Measurements from ENCODE around the gene PDZD7. TPM values are rescaled to one million over a fixed set of nuclear protein-coding genes. Genes with fewer than 3 reads are reported as not detected.

The PDZD7 gene
- total RNA-seq, 1 experiment from 2014 or later = 6.1 TPM

DNA sequence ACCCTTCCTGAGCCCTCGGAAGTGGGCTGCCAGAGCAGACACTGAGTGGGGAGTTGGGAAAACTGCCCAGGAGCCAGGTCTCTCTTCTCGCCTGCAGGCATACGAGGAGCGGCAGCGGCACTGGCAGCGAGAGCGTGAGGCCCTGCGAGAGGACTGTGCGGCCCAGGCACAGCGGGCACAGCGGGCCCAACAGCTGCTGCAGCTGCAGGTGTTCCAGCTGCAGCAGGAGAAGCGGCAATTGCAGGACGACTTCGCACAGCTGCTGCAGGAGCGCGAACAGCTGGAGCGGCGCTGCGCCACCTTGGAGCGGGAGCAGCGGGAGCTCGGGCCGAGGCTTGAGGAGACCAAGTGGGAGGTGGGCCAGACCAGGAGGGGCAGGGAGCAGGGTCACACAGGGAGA lies 25.6 kb downstream of the PDZD7 start:
- no peak overlapping the region for H3K9ac ChIP-seq (ENCODE audit: low read length)
- DNase-seq (ENCODE audit: low read depth, low spot score) = no peak
- POLR2A ChIA-PET = interaction anchor here (1.1 kb wide), 1 partner anchor 9 kb away, joined by 3 read pairs; no protein-coding TSS in a partner anchor
- BruUV-seq (replicated peaks) = no TSS peak
- no peak overlapping the region for H3K27ac ChIP-seq (ENCODE audit: low read depth, low read length)
- no peak for TF ChIP-seq EZH2phosphoT487 (IDR thresholded peaks at IDR 0.05; ENCODE audit: borderline replicate concordance)
- no peak for TF ChIP-seq FOSL1 (IDR thresholded peaks at IDR 0.05; ENCODE audit: low read depth)
- no peak for TF ChIP-seq RAD21 (IDR thresholded peaks at IDR 0.05; ENCODE audit: low read depth)
- ATAC-seq = no peak
- H3K9me2 ChIP-seq (ENCODE audit: insufficient read depth) = no peaks in the 10 kb centered on the region
- RAD21 ChIA-PET (ENCODE audit: low non-redundant PET in 1 of 2, low total read pairs in 2 of 2, uncharacterized antibody in 2 of 2, unreplicated experiment in 2 of 2) = no interaction called here
- H4K20me1 ChIP-seq (ENCODE audit: insufficient read depth) = no peaks in the 10 kb centered on the region
- H2AFZ ChIP-seq (ENCODE audit: low read depth, low read length, poor library complexity, severe bottlenecking) = no peak overlapping the region
- H3K4me1 ChIP-seq (ENCODE audit: control insufficient read depth in 1 of 2, insufficient read depth in 2 of 2, low read length in 2 of 2) = peaks cover 16 to 38% of the 10 kb centered on the region in 2 experiments
- no peaks in the 10 kb centered on the region for H3K9me3 ChIP-seq (ENCODE audit: control insufficient read depth in 1 of 2, insufficient read depth in 1 of 2, low read depth in 1 of 2, low read length in 2 of 2)
- H3K4me2 ChIP-seq (ENCODE audit: low read length) = no peak overlapping the region
- CTCF ChIA-PET = interaction anchor here (1.4 kb wide), 1 partner anchor 11 kb away, joined by 3 read pairs; no protein-coding TSS in a partner anchor
- peaks cover 31% of the 10 kb centered on the region for H3K79me2 ChIP-seq (ENCODE audit: insufficient read depth, low read length)
- intact Hi-C loops (cut with micrococcal nuclease) = no loop called here
- peaks cover 12 to 15% of the 10 kb centered on the region in 2 experiments; a peak in 3 of 4 replicates for H3K36me3 ChIP-seq (ENCODE audit: control insufficient read depth in 1 of 2, insufficient read depth in 2 of 2, low read length in 2 of 2)
- H3K27me3 ChIP-seq (ENCODE audit: insufficient read depth, low read length) = no peaks in the 10 kb centered on the region
- H3K4me3 ChIP-seq (replicated peaks in 1 of 2; ENCODE audit: low read depth in 1 of 2, low read length in 2 of 2) = no peak overlapping the region

DNA sequence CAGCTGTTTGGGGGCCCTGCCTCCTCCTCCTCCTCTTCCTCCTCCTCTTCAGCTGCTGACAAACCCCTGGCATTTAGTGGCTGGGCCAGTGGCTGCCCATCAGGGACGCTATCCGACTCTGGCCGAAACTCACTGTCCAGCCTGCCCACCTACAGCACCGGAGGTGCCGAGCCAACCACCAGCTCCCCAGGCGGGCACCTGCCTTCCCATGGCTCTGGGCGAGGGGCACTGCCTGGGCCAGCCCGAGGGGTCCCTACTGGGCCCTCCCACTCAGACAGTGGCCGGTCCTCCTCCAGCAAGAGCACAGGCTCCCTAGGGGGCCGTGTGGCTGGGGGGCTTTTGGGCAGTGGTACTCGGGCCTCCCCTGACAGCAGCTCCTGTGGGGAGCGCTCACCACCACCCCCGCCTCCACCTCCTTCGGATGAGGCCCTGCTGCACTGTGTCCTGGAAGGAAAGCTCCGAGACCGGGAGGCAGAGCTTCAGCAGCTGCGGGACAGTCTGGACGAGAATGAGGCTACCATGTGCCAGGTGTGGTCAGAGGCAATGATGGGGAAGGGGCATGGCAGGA lies 27.2 kb downstream of the PDZD7 start:
- peaks cover 40% of the 10 kb centered on the region for H3K79me2 ChIP-seq (ENCODE audit: insufficient read depth, low read length)
- no peak overlapping the region for H3K9ac ChIP-seq (ENCODE audit: low read length)
- ChIA-PET CTCF (interaction anchor here (1.1 to 8.3 kb wide), 2 partner anchors 6 to 38 kb away, joined by 3 to 118 read pairs; no protein-coding TSS in a partner anchor), POLR2A (no interaction called here), RAD21 (ENCODE audit: low non-redundant PET in 1 of 2, low total read pairs in 2 of 2, uncharacterized antibody in 2 of 2, unreplicated experiment in 2 of 2) (interaction anchor here in 1 of 2 experiments (0.6 kb wide), 1 partner anchor 57 kb away, joined by 5 read pairs; no protein-coding TSS in a partner anchor)
- BruUV-seq (replicated peaks) = no TSS peak
- H3K27ac ChIP-seq (ENCODE audit: low read depth, low read length) = no peak overlapping the region
- H3K4me3 ChIP-seq (replicated peaks in 1 of 2; ENCODE audit: low read depth in 1 of 2, low read length in 2 of 2) = no peak overlapping the region
- H3K36me3 ChIP-seq (ENCODE audit: control insufficient read depth in 1 of 2, insufficient read depth in 2 of 2, low read length in 2 of 2) = peaks cover 12 to 15% of the 10 kb centered on the region in 2 experiments; a peak in 3 of 4 replicates
- ATAC-seq = no peak
- H2AFZ ChIP-seq (ENCODE audit: low read depth, low read length, poor library complexity, severe bottlenecking) = no peak overlapping the region
- no peak overlapping the region for H3K4me2 ChIP-seq (ENCODE audit: low read length)
- H3K9me3 ChIP-seq (ENCODE audit: control insufficient read depth in 1 of 2, insufficient read depth in 1 of 2, low read depth in 1 of 2, low read length in 2 of 2) = no peaks in the 10 kb centered on the region
- DNase-seq (ENCODE audit: low read depth, low spot score) = no peak
- no peaks in the 10 kb centered on the region for H4K20me1 ChIP-seq (ENCODE audit: insufficient read depth)
- no peaks in the 10 kb centered on the region for H3K27me3 ChIP-seq (ENCODE audit: insufficient read depth, low read length)
- intact Hi-C loops (cut with micrococcal nuclease) = no loop called here
- peaks cover 11 to 29% of the 10 kb centered on the region in 2 experiments; a peak in 3 of 4 replicates for H3K4me1 ChIP-seq (ENCODE audit: control insufficient read depth in 1 of 2, insufficient read depth in 2 of 2, low read length in 2 of 2)
- TF ChIP-seq POLR2A (IDR thresholded peaks at IDR 0.05; ENCODE audit: borderline replicate concordance, extremely low read depth, insufficient read depth, insufficient read length) (no peak), SP1 (IDR thresholded peaks at IDR 0.05; ENCODE audit: low read depth) (no peak), REST (IDR thresholded peaks at IDR 0.05; ENCODE audit: low read depth) (no peak), CTCF (IDR thresholded peaks at IDR 0.05 in 2 of 3, conservative IDR thresholded peaks at IDR 0.05 in 1 of 3; ENCODE audit: borderline replicate concordance in 1 of 3, insufficient read depth in 1 of 3, low read depth in 2 of 3, low read length in 2 of 3) (no peak), ELF1 (IDR thresholded peaks at IDR 0.05; ENCODE audit: borderline replicate concordance, low read depth) (no peak)
- no peaks in the 10 kb centered on the region for H3K9me2 ChIP-seq (ENCODE audit: insufficient read depth)
